ENCODE measurements around the gene CNTNAP5.

DNA sequence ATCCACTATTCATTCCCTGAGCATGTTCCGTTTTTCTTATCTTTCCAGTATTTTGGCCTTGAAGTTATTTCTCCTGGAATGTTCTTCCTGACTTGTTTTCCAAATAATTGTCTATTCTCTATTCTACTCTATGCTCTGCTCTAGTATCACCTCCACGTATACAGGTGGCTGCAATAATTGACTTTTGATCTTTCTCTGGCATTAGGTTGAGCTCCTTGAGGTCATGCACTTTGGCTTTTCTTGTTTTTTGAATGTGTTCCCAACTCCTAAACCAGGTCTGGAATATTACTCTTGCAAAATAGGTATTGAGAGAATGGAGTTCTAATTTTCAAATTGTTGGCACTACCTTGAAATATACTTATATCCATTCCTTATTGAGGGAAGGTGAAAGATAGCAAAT is 550.4 kb downstream of the CNTNAP5 start:
- TF ChIP-seq POLR2AphosphoS5 (IDR thresholded peaks at IDR 0.05; ENCODE audit: borderline replicate concordance, low read depth, low read length) (no peak), EZH2 (IDR thresholded peaks at IDR 0.05) (no peak), FOXP2 (optimal IDR thresholded peaks at IDR 0.05; ENCODE audit: control extremely low read depth, extremely low read length, insufficient read depth) (no peak)
